GM18868 (cell line): ENCODE results near the gene RNF212B.
"Not testable (repeated sequence)": the region's sequence is repeated elsewhere in the genome, so short reads cannot be mapped to it uniquely, and the experiment has no call there.

Source experiments
- ATAC-seq: cut with Tn5 transposase; IDR thresholded peaks from one replicate; pipeline ENCODE4 v1.9.1; 2021; ENCODE audit warnings: mild to moderate bottlenecking, moderate library complexity; ENCODE audit not compliant: unreplicated experiment

Gene RNF212B

GRCh38 chr14:23237772-23238594 lies at the start of gene RNF212B:
Gene RNF212B (plus strand): TSS chr14:23237936. CDS start chr14:23240346, 2,410 bp downstream.
- no peak for ATAC-seq

DNA sequence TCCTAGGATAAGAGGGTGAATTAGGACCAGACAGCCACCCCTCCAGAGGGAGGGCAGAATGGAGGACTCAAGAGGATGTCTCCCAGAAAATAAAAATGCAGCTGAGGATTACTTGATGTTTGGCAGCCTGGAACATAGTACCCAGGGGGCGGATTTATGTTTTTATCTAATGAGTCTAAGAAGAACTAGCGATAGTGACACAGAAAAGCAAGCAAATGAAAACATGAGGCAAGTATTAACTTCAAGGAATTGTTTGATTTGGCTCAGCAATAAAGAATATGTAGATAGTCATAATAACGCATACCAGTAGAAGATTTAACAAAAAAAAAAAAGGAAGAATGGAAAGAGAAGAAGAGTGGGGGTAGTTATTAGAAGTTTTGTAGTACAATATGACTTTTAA lies 44.3 kb upstream of the RNF212B start:
- no peak for ATAC-seq

DNA sequence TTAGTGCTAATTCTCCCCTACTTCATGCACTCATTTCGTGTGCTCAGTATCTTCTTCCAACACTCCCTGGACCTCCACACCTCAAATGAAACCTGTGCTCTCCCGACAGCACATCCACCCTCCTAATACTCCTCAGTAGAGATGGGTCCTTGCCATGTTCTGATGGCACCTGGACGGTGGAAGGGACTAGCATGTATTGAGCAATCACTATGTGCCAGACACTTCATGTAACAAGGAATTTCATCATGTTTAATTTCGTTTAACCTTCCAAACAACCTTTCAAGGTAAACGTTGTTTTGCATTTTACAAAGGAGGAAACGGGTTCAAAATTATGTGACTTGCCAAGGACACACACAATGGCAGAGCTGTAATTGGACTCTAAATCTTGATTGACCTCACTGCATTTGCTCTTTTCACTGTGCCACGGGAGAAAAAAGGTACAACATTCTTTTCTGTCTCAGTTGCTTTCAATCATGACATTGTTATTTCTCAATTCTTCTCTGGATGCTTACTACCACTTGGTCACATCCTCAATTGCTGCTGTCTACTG lies 42.1 kb upstream of the RNF212B start:
- ATAC-seq: no peak

- not testable (repeated sequence) for ATAC-seq
Observed at GRCh38 chr14:23196487-23196886, 41.2 kb upstream of the RNF212B start.

GRCh38 chr14:23199141-23199540 lies 38.6 kb upstream of the RNF212B start:
- ATAC-seq: not testable (repeated sequence)

DNA sequence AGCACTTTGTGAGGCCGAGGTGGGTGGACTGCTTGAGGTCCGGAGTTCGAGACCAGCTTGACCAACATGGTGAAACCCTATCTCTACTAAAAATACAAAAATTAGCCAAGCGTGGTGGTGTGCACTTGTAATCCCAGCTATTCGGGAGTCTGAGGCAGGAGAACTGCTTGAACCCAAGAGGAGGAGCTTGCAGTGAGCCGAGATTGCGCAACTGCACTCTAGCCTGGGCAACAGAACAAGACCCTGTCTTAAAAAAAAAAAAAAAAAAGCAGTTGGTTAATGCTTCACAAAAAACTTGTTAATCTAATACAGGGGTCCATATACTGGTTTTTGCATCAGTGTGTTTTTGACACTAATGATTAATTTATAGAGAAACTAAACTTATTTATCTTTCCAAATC lies 35.7 kb upstream of the RNF212B start:
- no peak for ATAC-seq

GRCh38 chr14:23206422-23207145 lies 31.2 kb upstream of the RNF212B start:
- ATAC-seq: no peak

DNA sequence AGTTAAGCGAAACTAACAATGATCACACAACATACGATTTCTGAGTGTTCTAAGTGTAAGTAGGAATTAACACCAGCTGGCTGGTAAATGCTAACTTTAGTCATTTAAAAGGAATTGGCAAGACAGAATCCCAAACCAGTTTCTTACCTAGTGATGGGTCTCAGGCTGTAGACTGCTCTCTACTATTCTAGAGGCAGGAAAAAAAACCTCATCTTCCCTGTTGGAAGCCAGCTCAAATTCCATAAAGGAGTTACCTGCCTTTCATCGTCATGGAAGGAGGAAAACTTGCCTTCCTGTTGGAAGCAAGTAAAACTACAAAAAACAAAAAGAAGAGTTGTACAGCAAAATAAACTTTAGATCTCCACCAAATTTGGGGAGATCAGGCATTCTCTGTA lies 30.6 kb upstream of the RNF212B start:
- ATAC-seq: no peak

GRCh38 chr14:23208324-23208723 lies 29.4 kb upstream of the RNF212B start:
- ATAC-seq: no peak

- ATAC-seq: no peak
Observed at GRCh38 chr14:23209651-23210423, 27.9 kb upstream of the RNF212B start.

DNA sequence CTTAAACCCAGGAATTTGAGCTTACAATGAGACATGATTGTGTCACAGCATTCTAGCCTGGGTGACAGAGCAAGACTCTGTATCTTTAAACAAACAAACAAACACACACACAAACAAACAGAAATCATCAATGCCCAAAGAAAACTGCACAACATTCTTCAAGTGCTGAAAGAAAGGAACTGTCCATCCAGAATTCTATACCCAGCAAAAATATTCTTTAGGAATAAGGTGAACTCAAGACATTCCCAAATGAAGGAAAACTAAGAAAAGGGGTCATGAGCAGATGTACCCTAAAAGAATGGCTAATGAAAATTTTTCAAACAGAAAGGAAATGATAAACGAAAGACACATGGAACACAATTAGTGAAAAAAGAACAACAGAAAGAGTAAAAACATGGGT lies 22.3 kb upstream of the RNF212B start:
- no peak for ATAC-seq

DNA sequence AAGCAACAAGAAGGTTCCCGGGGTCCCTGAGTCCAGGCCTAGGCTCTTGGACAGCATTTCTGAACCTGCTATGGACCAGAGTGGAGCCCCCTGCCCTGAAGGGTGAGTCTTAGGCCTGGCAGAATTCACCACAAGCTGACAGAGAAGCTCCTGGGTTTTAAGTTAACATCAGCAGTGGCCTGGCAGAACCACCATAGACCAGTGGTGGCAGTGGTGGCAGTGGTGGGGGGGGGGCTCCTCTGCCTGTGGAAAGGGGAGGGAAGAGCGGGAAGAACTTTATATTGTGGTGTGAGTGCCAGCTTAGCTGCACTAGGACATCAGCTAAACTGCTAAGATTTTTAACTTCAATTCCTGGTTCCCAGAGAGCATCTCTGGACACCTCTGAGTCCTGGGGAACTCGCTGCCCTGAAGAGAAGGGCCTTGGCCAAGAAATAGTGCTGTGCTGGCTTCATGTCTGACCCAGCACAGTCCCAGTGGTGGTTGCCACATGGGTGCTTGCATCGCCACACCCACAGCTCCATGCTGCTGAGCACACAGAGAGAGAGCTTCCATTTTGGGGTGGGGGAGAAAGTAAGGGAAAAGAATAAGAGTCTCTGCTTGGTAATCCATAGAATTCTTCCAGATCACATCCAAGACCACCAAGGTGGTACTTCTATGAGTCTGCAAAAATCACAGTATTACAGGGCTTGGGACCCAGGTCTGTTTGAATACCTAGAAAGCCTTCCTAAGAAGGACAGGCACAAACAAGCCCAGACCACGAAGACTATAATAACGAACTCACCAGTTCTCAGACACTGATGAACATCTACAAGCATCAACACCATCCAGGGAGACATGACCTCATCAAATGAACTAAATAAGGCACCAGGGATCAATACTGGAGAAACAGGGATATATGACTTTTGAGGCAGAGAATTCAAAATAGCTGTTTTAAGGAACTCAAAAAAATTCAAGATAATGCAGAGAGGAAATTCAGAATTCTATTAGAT lies 20.4 kb upstream of the RNF212B start:
- no peak for ATAC-seq

DNA sequence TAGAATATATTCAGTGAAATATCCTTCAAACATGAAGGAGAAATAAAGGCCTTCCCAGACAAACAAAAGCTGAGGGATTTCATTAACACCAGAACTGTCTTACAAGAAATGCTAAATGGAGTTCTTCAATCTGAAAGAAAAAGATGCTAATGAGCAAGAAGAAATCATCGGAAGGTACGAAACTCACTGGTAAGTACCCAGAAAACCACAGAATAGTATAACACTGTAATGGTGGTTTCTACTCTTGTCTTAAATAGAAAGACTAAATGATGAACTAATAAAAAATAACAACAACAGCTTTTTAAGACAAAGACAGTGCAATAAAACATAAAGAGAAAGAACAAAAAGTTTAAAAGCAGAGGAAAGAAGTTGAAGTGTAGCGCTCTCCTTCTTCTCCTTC lies 18.7 kb upstream of the RNF212B start:
- no peak for ATAC-seq

DNA sequence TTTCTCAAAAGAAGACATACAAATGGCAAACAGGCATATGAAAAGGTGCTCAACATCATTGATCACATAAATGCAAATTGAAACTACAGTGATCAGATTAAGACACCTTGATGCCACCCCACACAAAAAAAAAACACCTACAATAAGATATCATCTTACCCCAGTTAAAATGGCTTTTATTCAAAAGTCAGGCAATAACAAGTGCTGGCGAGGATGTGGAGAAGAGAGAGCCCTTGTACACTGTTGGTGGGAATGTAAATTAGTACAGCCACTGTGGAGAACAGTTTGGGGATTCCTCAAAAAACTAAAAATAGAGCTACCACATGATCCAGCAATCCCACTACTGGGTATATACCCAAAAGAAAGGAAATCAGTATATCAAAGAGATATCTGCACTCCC lies 12.8 kb upstream of the RNF212B start:
- ATAC-seq: not testable (repeated sequence)

- ATAC-seq: no peak
Observed at GRCh38 chr14:23227566-23227965, 10.2 kb upstream of the RNF212B start.

DNA sequence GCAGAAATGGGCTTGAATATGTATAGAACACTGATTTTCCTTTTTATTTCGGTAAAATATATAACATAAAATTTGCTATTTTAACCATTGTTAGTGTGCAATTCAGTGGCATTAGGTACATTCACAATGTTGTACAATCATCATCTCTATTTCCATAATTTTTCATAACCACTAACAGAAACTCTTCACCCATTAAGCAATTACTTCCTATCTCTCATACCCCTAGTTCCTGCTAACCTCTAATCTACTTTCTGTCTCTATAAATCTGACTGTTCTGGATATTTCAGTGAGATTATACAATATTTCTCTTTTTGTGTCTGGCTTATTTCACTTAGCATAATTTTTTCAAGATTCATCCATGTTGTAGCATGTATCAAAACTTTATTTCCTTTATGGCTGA lies 8.9 kb upstream of the RNF212B start:
- no peak for ATAC-seq

DNA sequence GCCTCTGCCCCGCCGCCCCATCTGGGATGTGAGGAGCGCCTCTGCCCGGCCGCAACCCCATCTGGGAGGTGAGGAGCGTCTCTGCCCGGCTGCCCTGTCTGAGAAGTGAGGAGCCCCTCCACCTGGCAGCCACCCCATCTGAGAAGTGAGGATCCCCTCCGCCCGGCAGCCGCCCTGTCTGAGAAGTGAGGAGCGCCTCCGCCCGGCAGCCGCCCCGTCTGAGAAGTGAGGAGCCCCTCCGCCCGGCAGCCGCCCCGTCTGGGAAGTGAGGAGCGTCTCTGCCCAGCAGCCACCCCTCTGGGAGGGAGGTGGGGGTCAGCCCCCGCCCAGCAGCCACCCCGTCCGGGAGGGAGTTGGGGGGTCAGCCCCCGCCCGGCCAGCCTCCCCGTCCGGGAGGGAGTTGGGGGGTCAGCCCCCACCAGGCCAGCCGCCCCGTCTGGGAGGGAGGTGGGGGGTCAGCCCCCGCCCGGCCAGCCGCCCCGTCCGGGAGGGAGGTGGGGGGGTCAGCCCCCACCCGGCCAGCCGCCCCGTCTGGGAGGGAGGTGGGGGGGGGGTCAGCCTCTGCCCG lies 5.4 kb upstream of the RNF212B start:
- not testable (repeated sequence) for ATAC-seq

GRCh38 chr14:23240661-23241060 lies 2.9 kb downstream of the RNF212B start:
- no peak for ATAC-seq

- ATAC-seq: not testable (repeated sequence)
Observed at GRCh38 chr14:23241061-23241715, 3.5 kb downstream of the RNF212B start.
